GM18499 (cell line): ENCODE results near the gene LRCH4.

Experiments
- ATAC-seq: cut with Tn5 transposase; IDR thresholded peaks from one replicate; pipeline ENCODE4 v1.9.1; 2021; ENCODE audit warnings: moderate number of reproducible peaks; ENCODE audit not compliant: insufficient read depth, unreplicated experiment

The LRCH4 gene

GRCh38 chr7:100585511-100586265 is at the start of gene LRCH4:
LRCH4 (minus strand) TSS chr7:100586129; CDS start chr7:100586100, 29 bp downstream.
- ATAC-seq, result peak; percentile 15

- no peak for ATAC-seq
Observed at GRCh38 chr7:100632951-100633717, 47.2 kb upstream of the LRCH4 start.

GRCh38 chr7:100630066-100630465 is 44.1 kb upstream of the LRCH4 start:
- ATAC-seq, result no peak

- ATAC-seq, result no peak
Observed at GRCh38 chr7:100629117-100629716, 43.3 kb upstream of the LRCH4 start.

- ATAC-seq, result no peak
Observed at GRCh38 chr7:100627238-100627549, 41.3 kb upstream of the LRCH4 start.

GRCh38 chr7:100626530-100627237 is 40.8 kb upstream of the LRCH4 start:
- no peak for ATAC-seq

GRCh38 chr7:100626055-100626454 is 40.1 kb upstream of the LRCH4 start:
- ATAC-seq, result no peak

- ATAC-seq, result no peak
Observed at GRCh38 chr7:100623951-100624824, 38.3 kb upstream of the LRCH4 start.

- ATAC-seq, result no peak
Observed at GRCh38 chr7:100621554-100621953, 35.6 kb upstream of the LRCH4 start.

GRCh38 chr7:100620804-100621203 is 34.9 kb upstream of the LRCH4 start:
- ATAC-seq, result no peak

- no peak for ATAC-seq
Observed at GRCh38 chr7:100620239-100620638, 34.3 kb upstream of the LRCH4 start.

GRCh38 chr7:100614308-100614861 is 28.5 kb upstream of the LRCH4 start:
- no peak for ATAC-seq

- no peak for ATAC-seq
Observed at GRCh38 chr7:100613412-100614175, 27.7 kb upstream of the LRCH4 start.

- ATAC-seq, result no peak
Observed at GRCh38 chr7:100612730-100613390, 26.9 kb upstream of the LRCH4 start.

- ATAC-seq, result peak; percentile 86
Observed at GRCh38 chr7:100611983-100612729, 26.2 kb upstream of the LRCH4 start, which contains the start of gene MOSPD3. MOSPD3 (plus strand) TSS chr7:100612540; CDS start chr7:100612792, 252 bp downstream.

- no peak for ATAC-seq
Observed at GRCh38 chr7:100609958-100610357, 24.0 kb upstream of the LRCH4 start.

GRCh38 chr7:100607111-100607510 is 21.2 kb upstream of the LRCH4 start:
- ATAC-seq, result no peak
